HG03457 (cell line): Measurements from ENCODE around the gene ZNF362.
"Not testable (repeated sequence)": the region's sequence is repeated elsewhere in the genome, so short reads cannot be mapped to it uniquely, and the experiment has no call there.

Source experiments
- ATAC-seq: cut with Tn5 transposase; IDR thresholded peaks from one replicate; pipeline ENCODE4 v1.9.1; 2021; ENCODE audit warnings: moderate number of reproducible peaks; ENCODE audit not compliant: unreplicated experiment

ZNF362 gene

GRCh38 chr1:33302325-33302724 is 46.0 kb downstream of the ZNF362 start:
- ATAC-seq: no peak

- no peak for ATAC-seq
Measured at GRCh38 chr1:33305016-33305415, 48.7 kb downstream of the ZNF362 start.

- no peak for ATAC-seq
Measured at GRCh38 chr1:33305816-33306652, 49.7 kb downstream of the ZNF362 start.

GRCh38 chr1:33306653-33307493 is 50.6 kb downstream of the ZNF362 start:
- no peak for ATAC-seq

- ATAC-seq: no peak
Measured at GRCh38 chr1:33307494-33307864, 51.2 kb downstream of the ZNF362 start.

GRCh38 chr1:33309351-33309750 is 53.1 kb downstream of the ZNF362 start:
- ATAC-seq: not testable (repeated sequence)

GRCh38 chr1:33310702-33311101 is 54.4 kb downstream of the ZNF362 start:
- ATAC-seq: no peak

GRCh38 chr1:33311706-33312412 is 55.6 kb downstream of the ZNF362 start:
- no peak for ATAC-seq

- ATAC-seq: no peak
Measured at GRCh38 chr1:33312413-33312749, 56.1 kb downstream of the ZNF362 start.

GRCh38 chr1:33314416-33314815 is 58.1 kb downstream of the ZNF362 start:
- ATAC-seq: no peak

- ATAC-seq: no peak
Measured at GRCh38 chr1:33316601-33317000, 60.3 kb downstream of the ZNF362 start.

- no peak for ATAC-seq
Measured at GRCh38 chr1:33317354-33317753, 61.1 kb downstream of the ZNF362 start.

GRCh38 chr1:33317946-33318345 is 61.7 kb downstream of the ZNF362 start:
- ATAC-seq: no peak

- ATAC-seq: no peak
Measured at GRCh38 chr1:33319186-33319948, 63.1 kb downstream of the ZNF362 start.

GRCh38 chr1:33319949-33320618 is 63.8 kb downstream of the ZNF362 start:
- ATAC-seq: no peak

GRCh38 chr1:33320619-33321165 is 64.4 kb downstream of the ZNF362 start, which contains the start of gene A3GALT2:
Gene A3GALT2, minus strand, starts transcription at chr1:33321098. Its CDS starts 0 bp downstream, at chr1:33321098.
- no peak for ATAC-seq

- no peak for ATAC-seq
Measured at GRCh38 chr1:33321178-33321577, 64.9 kb downstream of the ZNF362 start.

GRCh38 chr1:33322109-33322508 is 65.8 kb downstream of the ZNF362 start:
- no peak for ATAC-seq

- ATAC-seq: no peak
Measured at GRCh38 chr1:33322870-33323585, 66.7 kb downstream of the ZNF362 start.
